Measurements from ENCODE around the gene EFCAB6. TPM values are rescaled to one million over a fixed set of nuclear protein-coding genes. Genes with fewer than 3 reads are reported as not detected.
A peak's percentile ranks its signal among the peaks of the same experiment; 100 is the strongest.

EFCAB6 gene
- total RNA-seq, 1 experiment from 2014 or later, result 0.40 TPM

GRCh38 chr22:43616645-43617044 is 195.5 kb downstream of the EFCAB6 start:
- ChIA-PET CTCF (no interaction called here), POLR2A (no interaction called here)
- peaks cover 10% of the 10 kb centered on the region for H3K9me3 Mint-ChIP-seq (ENCODE audit: unreplicated experiment)
- H3K4me1 Mint-ChIP-seq (ENCODE audit: insufficient read depth, unreplicated experiment), result no peaks in the 10 kb centered on the region
- TF ChIP-seq CTCF (IDR thresholded peaks at IDR 0.05; ENCODE audit: unreplicated experiment), result no peak
- H3K27ac Mint-ChIP-seq (ENCODE audit: low read depth, unreplicated experiment), result no peak overlapping the region
- intact Hi-C loops (cut with micrococcal nuclease), result no loop called here
- no peaks in the 10 kb centered on the region for H3K36me3 Mint-ChIP-seq (ENCODE audit: insufficient read depth, unreplicated experiment)
- BruUV-seq (replicated peaks), result no TSS peak
- DNase-seq (ENCODE audit: unreplicated experiment), result peak; percentile 13
- no peak overlapping the region for H3K4me3 Mint-ChIP-seq (ENCODE audit: unreplicated experiment)
- H3K27me3 Mint-ChIP-seq (ENCODE audit: insufficient read depth, unreplicated experiment), result peaks cover 36% of the 10 kb centered on the region

GRCh38 chr22:43600265-43600664 is 211.8 kb downstream of the EFCAB6 start:
- BruUV-seq (replicated peaks), result no TSS peak
- intact Hi-C loops (cut with micrococcal nuclease), result no loop called here
- Mint-ChIP-seq H3K9me3 (ENCODE audit: unreplicated experiment) (peaks cover 1% of the 10 kb centered on the region), H3K36me3 (ENCODE audit: insufficient read depth, unreplicated experiment) (no peaks in the 10 kb centered on the region), H3K27ac (ENCODE audit: low read depth, unreplicated experiment) (no peak overlapping the region), H3K4me3 (ENCODE audit: unreplicated experiment) (no peak overlapping the region), H3K4me1 (ENCODE audit: insufficient read depth, unreplicated experiment) (no peaks in the 10 kb centered on the region), H3K27me3 (ENCODE audit: insufficient read depth, unreplicated experiment) (peaks cover 64% of the 10 kb centered on the region)
- CTCF ChIA-PET, result no interaction called here
- POLR2A ChIA-PET, result no interaction called here
- DNase-seq (ENCODE audit: unreplicated experiment), result no peak
- no peak for TF ChIP-seq CTCF (IDR thresholded peaks at IDR 0.05; ENCODE audit: unreplicated experiment)

- intact Hi-C loops (cut with micrococcal nuclease), result no loop called here
- DNase-seq (ENCODE audit: unreplicated experiment), result peak; percentile 3
- Mint-ChIP-seq H3K4me1 (ENCODE audit: insufficient read depth, unreplicated experiment) (no peaks in the 10 kb centered on the region), H3K4me3 (ENCODE audit: unreplicated experiment) (no peak overlapping the region), H3K27ac (ENCODE audit: low read depth, unreplicated experiment) (no peak overlapping the region), H3K36me3 (ENCODE audit: insufficient read depth, unreplicated experiment) (no peaks in the 10 kb centered on the region), H3K27me3 (ENCODE audit: insufficient read depth, unreplicated experiment) (peaks cover 86% of the 10 kb centered on the region), H3K9me3 (ENCODE audit: unreplicated experiment) (peaks cover 10% of the 10 kb centered on the region)
- no TSS peak for BruUV-seq (replicated peaks)
- no peak for TF ChIP-seq CTCF (IDR thresholded peaks at IDR 0.05; ENCODE audit: unreplicated experiment)
- POLR2A ChIA-PET, result no interaction called here
- CTCF ChIA-PET, result no interaction called here
Observed at GRCh38 chr22:43592476-43592875, 219.6 kb downstream of the EFCAB6 start.

- no TSS peak for BruUV-seq (replicated peaks)
- H3K4me3 Mint-ChIP-seq (ENCODE audit: unreplicated experiment), result no peak overlapping the region
- POLR2A ChIA-PET, result no interaction called here
- H3K4me1 Mint-ChIP-seq (ENCODE audit: insufficient read depth, unreplicated experiment), result no peaks in the 10 kb centered on the region
- CTCF ChIA-PET, result interaction anchor here (0.6 kb wide), 1 partner anchor 119 kb away, joined by 4 read pairs; no protein-coding TSS in a partner anchor
- H3K27me3 Mint-ChIP-seq (ENCODE audit: insufficient read depth, unreplicated experiment), result peaks cover 86% of the 10 kb centered on the region
- intact Hi-C loops (cut with micrococcal nuclease), result no loop called here
- no peak overlapping the region for H3K27ac Mint-ChIP-seq (ENCODE audit: low read depth, unreplicated experiment)
- TF ChIP-seq CTCF (IDR thresholded peaks at IDR 0.05; ENCODE audit: unreplicated experiment), result no peak
- peaks cover 10% of the 10 kb centered on the region for H3K9me3 Mint-ChIP-seq (ENCODE audit: unreplicated experiment)
- DNase-seq (ENCODE audit: unreplicated experiment), result no peak
- no peaks in the 10 kb centered on the region for H3K36me3 Mint-ChIP-seq (ENCODE audit: insufficient read depth, unreplicated experiment)
Observed at GRCh38 chr22:43591380-43591779, 220.7 kb downstream of the EFCAB6 start.

Data from MCF 10A (cell line).